Skeletal muscle satellite cell (primary cell): Measurements from ENCODE around the gene FAM98B. TPM values are rescaled to one million over a fixed set of nuclear protein-coding genes. Genes with fewer than 3 reads are reported as not detected.

Experiments
- H3K27me3 ChIP-seq: 2 replicates; pipeline ENCODE4 v1.7.0; 2013; ENCODE audit warnings: low read length; ENCODE audit not compliant: control insufficient read depth, insufficient read depth
- H3K36me3 ChIP-seq: 2 replicates; pipeline ENCODE4 v1.7.0; 2013; ENCODE audit warnings: mild to moderate bottlenecking, control low read depth, low read length; ENCODE audit not compliant: insufficient read depth
- H3K4me1 ChIP-seq: 2 replicates; pipeline ENCODE4 v1.7.0; 2013; ENCODE audit warnings: low read length; ENCODE audit not compliant: control insufficient read depth, insufficient read depth
- H3K4me2 ChIP-seq: 2 replicates; pipeline ENCODE4 v1.7.0; 2013; ENCODE audit warnings: mild to moderate bottlenecking, low read length
- H3K4me3 ChIP-seq: 2 replicates; pipeline ENCODE4 v1.7.0; 2013; ENCODE audit warnings: low read length
- H3K9ac ChIP-seq: 2 replicates; pipeline ENCODE4 v1.7.0; 2013; ENCODE audit warnings: mild to moderate bottlenecking, low read depth, low read length, moderate library complexity
- H3K9me3 ChIP-seq: replicated peaks from 2 replicates; pipeline ENCODE4 v1.7.0; 2013; ENCODE audit warnings: mild to moderate bottlenecking, control low read depth, low read length
- total RNA-seq: library from RNA; depleted of rRNA; stranded (reverse); fragments of >200 nt; gene quantifications from 2 replicates; pipeline ENCODE4 v1.2.3, GENCODE V29; 2012; rRNA removed

Gene FAM98B
- total RNA-seq, result 9.2 and 9.6 TPM in 2 replicates

- Histone ChIP-seq H3K36me3 (no peaks in the 10 kb centered on the region), H3K9ac (peak within 1 kb of the TSS; percentile 96), H3K27me3 (peaks cover 19% of the 10 kb centered on the region), H3K4me3 (peak within 1 kb of the TSS; percentile 99), H3K9me3 (no peaks in the 10 kb centered on the region), H3K4me2 (peak within 1 kb of the TSS; percentile 83), H3K4me1 (peaks cover 8% of the 10 kb centered on the region)
These were observed at the start of gene FAM98B for GRCh38 chr15:38453971-38454695. Gene FAM98B (plus strand): TSS chr15:38454127. CDS start chr15:38454162, 35 bp downstream.

- Histone ChIP-seq H3K4me2 (no peak overlapping the region), H3K9me3 (no peaks in the 10 kb centered on the region), H3K4me1 (peaks cover 3% of the 10 kb centered on the region), H3K27me3 (no peaks in the 10 kb centered on the region), H3K4me3 (no peak overlapping the region), H3K36me3 (no peaks in the 10 kb centered on the region), H3K9ac (no peak overlapping the region)
These were observed 47.5 kb upstream of the FAM98B start for GRCh38 chr15:38406436-38406835.

- Histone ChIP-seq H3K4me1 (no peaks in the 10 kb centered on the region), H3K27me3 (no peaks in the 10 kb centered on the region), H3K4me2 (no peak overlapping the region), H3K4me3 (no peak overlapping the region), H3K36me3 (no peaks in the 10 kb centered on the region), H3K9me3 (no peaks in the 10 kb centered on the region), H3K9ac (no peak overlapping the region)
These were observed 45.4 kb upstream of the FAM98B start for GRCh38 chr15:38408576-38408975.

GRCh38 chr15:38411902-38412301, 42.0 kb upstream of the FAM98B start:
- H3K36me3 ChIP-seq, result no peaks in the 10 kb centered on the region
- H3K9me3 ChIP-seq, result no peaks in the 10 kb centered on the region
- no peak overlapping the region for H3K4me2 ChIP-seq
- H3K4me3 ChIP-seq, result no peak overlapping the region
- H3K27me3 ChIP-seq, result peaks cover 5% of the 10 kb centered on the region
- no peaks in the 10 kb centered on the region for H3K4me1 ChIP-seq
- no peak overlapping the region for H3K9ac ChIP-seq

GRCh38 chr15:38412466-38412865, 41.5 kb upstream of the FAM98B start:
- Histone ChIP-seq H3K36me3 (no peaks in the 10 kb centered on the region), H3K4me3 (no peak overlapping the region), H3K4me2 (no peak overlapping the region), H3K4me1 (no peaks in the 10 kb centered on the region), H3K9me3 (no peaks in the 10 kb centered on the region), H3K9ac (no peak overlapping the region), H3K27me3 (peaks cover 10% of the 10 kb centered on the region)

GRCh38 chr15:38414357-38414756, 39.6 kb upstream of the FAM98B start:
- Histone ChIP-seq H3K27me3 (peaks cover 18% of the 10 kb centered on the region), H3K4me3 (no peak overlapping the region), H3K4me1 (no peaks in the 10 kb centered on the region), H3K4me2 (no peak overlapping the region), H3K9ac (no peak overlapping the region), H3K36me3 (no peaks in the 10 kb centered on the region), H3K9me3 (no peaks in the 10 kb centered on the region)

GRCh38 chr15:38421069-38421690, 32.7 kb upstream of the FAM98B start:
- Histone ChIP-seq H3K9ac (no peak overlapping the region), H3K4me3 (no peak overlapping the region), H3K4me1 (no peaks in the 10 kb centered on the region), H3K9me3 (no peaks in the 10 kb centered on the region), H3K36me3 (no peaks in the 10 kb centered on the region), H3K27me3 (peaks cover 18% of the 10 kb centered on the region), H3K4me2 (no peak overlapping the region)

- no peak overlapping the region for H3K4me3 ChIP-seq
- no peaks in the 10 kb centered on the region for H3K9me3 ChIP-seq
- H3K9ac ChIP-seq, result no peak overlapping the region
- H3K36me3 ChIP-seq, result no peaks in the 10 kb centered on the region
- peaks cover 4% of the 10 kb centered on the region for H3K27me3 ChIP-seq
- no peaks in the 10 kb centered on the region for H3K4me1 ChIP-seq
- no peak overlapping the region for H3K4me2 ChIP-seq
These were observed 29.8 kb upstream of the FAM98B start for GRCh38 chr15:38424101-38424552.

- no peaks in the 10 kb centered on the region for H3K36me3 ChIP-seq
- no peaks in the 10 kb centered on the region for H3K4me1 ChIP-seq
- no peak overlapping the region for H3K4me3 ChIP-seq
- no peak overlapping the region for H3K4me2 ChIP-seq
- H3K9me3 ChIP-seq, result no peaks in the 10 kb centered on the region
- H3K27me3 ChIP-seq, result peaks cover 4% of the 10 kb centered on the region
- H3K9ac ChIP-seq, result no peak overlapping the region
These were observed 28.7 kb upstream of the FAM98B start for GRCh38 chr15:38425269-38425668.

- H3K9ac ChIP-seq, result no peak overlapping the region
- H3K4me2 ChIP-seq, result no peak overlapping the region
- peaks cover 14% of the 10 kb centered on the region for H3K27me3 ChIP-seq
- H3K4me1 ChIP-seq, result no peaks in the 10 kb centered on the region
- H3K9me3 ChIP-seq, result no peaks in the 10 kb centered on the region
- H3K36me3 ChIP-seq, result no peaks in the 10 kb centered on the region
- H3K4me3 ChIP-seq, result no peak overlapping the region
These were observed 26.5 kb upstream of the FAM98B start for GRCh38 chr15:38427380-38427779.

GRCh38 chr15:38430106-38430760, 23.7 kb upstream of the FAM98B start:
- no peak overlapping the region for H3K4me3 ChIP-seq
- H3K9ac ChIP-seq, result no peak overlapping the region
- H3K36me3 ChIP-seq, result no peaks in the 10 kb centered on the region
- H3K27me3 ChIP-seq, result peaks cover 25% of the 10 kb centered on the region
- no peak overlapping the region for H3K4me2 ChIP-seq
- H3K9me3 ChIP-seq, result no peaks in the 10 kb centered on the region
- no peaks in the 10 kb centered on the region for H3K4me1 ChIP-seq
